ENCODE measurements around the gene MOGAT1.

DNA sequence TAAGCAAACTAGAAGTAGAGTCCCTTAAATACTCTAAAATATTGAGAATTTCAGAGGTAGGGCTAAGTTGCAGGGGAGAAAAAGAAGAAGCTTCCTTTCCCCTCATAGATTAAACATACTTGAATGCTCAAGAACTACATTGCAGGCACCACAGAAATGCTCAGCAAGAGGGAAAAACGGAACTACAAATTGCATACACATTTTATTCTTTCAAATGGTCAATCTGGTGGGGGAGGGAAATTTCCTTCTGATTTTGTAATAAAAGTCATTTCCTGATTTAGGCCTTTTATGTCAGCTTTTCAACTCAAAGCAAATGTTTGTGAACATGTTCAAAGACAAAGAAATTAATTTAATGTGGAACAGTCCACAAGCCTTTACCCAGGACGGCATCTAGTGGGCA lies 48.5 kb upstream of the MOGAT1 start:
- TF ChIP-seq, protein P1, sequence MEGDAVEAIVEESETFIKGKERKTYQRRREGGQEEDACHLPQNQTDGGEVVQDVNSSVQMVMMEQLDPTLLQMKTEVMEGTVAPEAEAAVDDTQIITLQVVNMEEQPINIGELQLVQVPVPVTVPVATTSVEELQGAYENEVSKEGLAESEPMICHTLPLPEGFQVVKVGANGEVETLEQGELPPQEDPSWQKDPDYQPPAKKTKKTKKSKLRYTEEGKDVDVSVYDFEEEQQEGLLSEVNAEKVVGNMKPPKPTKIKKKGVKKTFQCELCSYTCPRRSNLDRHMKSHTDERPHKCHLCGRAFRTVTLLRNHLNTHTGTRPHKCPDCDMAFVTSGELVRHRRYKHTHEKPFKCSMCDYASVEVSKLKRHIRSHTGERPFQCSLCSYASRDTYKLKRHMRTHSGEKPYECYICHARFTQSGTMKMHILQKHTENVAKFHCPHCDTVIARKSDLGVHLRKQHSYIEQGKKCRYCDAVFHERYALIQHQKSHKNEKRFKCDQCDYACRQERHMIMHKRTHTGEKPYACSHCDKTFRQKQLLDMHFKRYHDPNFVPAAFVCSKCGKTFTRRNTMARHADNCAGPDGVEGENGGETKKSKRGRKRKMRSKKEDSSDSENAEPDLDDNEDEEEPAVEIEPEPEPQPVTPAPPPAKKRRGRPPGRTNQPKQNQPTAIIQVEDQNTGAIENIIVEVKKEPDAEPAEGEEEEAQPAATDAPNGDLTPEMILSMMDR (IDR thresholded peaks at IDR 0.05; ENCODE audit: insufficient read depth, low read length, poor library complexity, severe bottlenecking): no peak
- no peak for TF ChIP-seq EZH2phosphoT487 (conservative IDR thresholded peaks at IDR 0.05; ENCODE audit: low read length)

All from SU-DHL-6 (cell line).